Measurements from ENCODE around the gene KANSL1. TPM values are rescaled to one million over a fixed set of nuclear protein-coding genes. Genes with fewer than 3 reads are reported as not detected.

KANSL1 gene
- total and polyA plus RNA-seq, 9 of the 15 experiments (the other 6 are each of a cell fraction or from before 2014, with no cell fraction given), result 3.6 to 55.4 (median 31.8) TPM

DNA sequence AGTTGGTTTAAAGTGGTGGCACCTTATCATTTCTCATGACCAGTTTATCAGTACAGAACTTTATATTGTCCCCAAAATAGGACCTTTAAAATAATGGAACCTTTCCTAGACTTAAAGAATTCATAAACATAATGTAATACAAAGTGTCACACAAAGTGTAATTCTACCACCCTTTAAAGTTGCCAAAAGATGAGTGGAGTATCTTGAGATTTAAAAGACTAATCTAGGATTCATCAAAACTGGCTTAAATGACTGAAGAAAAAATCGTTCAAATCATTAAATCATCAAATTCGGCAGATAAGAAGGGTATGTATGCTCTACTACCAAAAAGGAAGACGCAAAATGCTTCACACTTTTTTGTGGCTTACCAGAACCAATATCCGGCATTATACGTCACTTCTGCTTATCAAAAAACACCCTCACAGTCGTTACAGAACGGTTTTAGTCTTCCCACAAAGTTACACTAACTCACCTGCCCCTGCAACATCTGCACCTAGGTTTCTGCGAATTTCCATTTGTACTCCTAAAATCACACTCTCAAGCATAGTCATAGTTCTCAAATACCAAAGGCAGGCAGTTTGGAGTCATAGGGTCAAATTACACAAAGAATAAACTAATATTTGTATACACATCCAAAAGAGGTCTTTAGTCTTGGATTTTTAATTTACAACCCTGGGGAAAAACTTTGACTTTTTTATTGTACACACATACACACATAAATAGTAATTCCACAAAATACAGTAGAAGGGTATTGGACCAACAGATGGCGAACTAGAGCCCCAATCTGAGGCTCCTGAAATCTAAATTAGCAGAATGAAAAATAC, 1.4 kb upstream of the KANSL1 start:
- DNase-seq (ENCODE audit: extremely low read depth in 1 of 4, low spot score in 3 of 4), result peak; percentile 45 to 75 (median 52)
- H3K9ac ChIP-seq (ENCODE audit: insufficient read depth in 1 of 2, low read depth in 2 of 2, low read length in 2 of 2), result peak overlapping the region in 1 of 2 experiments; percentile 83; a peak in 3 of 4 replicates
- no peaks in the 10 kb centered on the region for H3K9me1 ChIP-seq (ENCODE audit: control insufficient read depth, insufficient read depth, low read length)
- H3K27me3 ChIP-seq (ENCODE audit: control insufficient read depth in 2 of 2, insufficient read depth in 2 of 2, low read length in 2 of 2), result no peaks in the 10 kb centered on the region
- peak; percentile 67 for FAIRE-seq
- peak overlapping the region; percentile 89 for H3K4me2 ChIP-seq (ENCODE audit: insufficient read depth, low read length)
- CTCF ChIA-PET (ENCODE audit: low intra/inter-chr PET ratio), result interaction anchor here (0.8 to 3.4 kb wide), 5 partner anchors 19 to 162 kb away, joined by 3 to 26 read pairs (median 9); no protein-coding TSS in a partner anchor
- peaks cover 81% of the 10 kb centered on the region for H3K79me2 ChIP-seq (ENCODE audit: control insufficient read depth, insufficient read depth, low read length)
- POLR2A ChIA-PET, result no interaction called here
- in situ Hi-C loops (cut with MboI) (loop anchor here (5.0 kb wide), 1 partner anchor 612 kb away; no protein-coding TSS in a partner anchor), intact Hi-C loops (cut with micrococcal nuclease) (loop anchor here (2.0 to 5.0 kb wide), 2 partner anchors 18 to 73 kb away; no protein-coding TSS in a partner anchor)
- H2AFZ ChIP-seq (ENCODE audit: low read depth, low read length), result peak overlapping the region; percentile 81
- H3K27ac ChIP-seq (ENCODE audit: extremely low read depth, low read depth, low read length), result peak overlapping the region; percentile 90
- peak overlapping the region; percentile 85 for H3K4me3 ChIP-seq
- WGBS (ENCODE audit: insufficient coverage, low coverage, missing lambda C conversion rate), result 1% methylated on average over 9 of the region's 9 CpGs
- no peaks in the 10 kb centered on the region for H3K9me3 ChIP-seq (replicated peaks; ENCODE audit: control insufficient read depth, insufficient read depth, low read depth, low read length)
- ATAC-seq, result no peak
- peaks cover 2% of the 10 kb centered on the region; the same call in 1 of the 3 replicates for H3K36me3 ChIP-seq (ENCODE audit: control insufficient read depth, insufficient read depth, low read length)
- peaks cover 11% of the 10 kb centered on the region for H4K20me1 ChIP-seq (replicated peaks; ENCODE audit: control insufficient read depth, insufficient read depth, low read length)
- BruUV-seq (replicated peaks), result TSS peak; percentile 74
- H3K4me1 ChIP-seq (replicated peaks in 1 of 2; ENCODE audit: control insufficient read depth in 2 of 2, insufficient read depth in 2 of 2, low read length in 2 of 2), result peaks cover 9 to 24% of the 10 kb centered on the region in 2 experiments
- 0 out of 2 replicates have a peak, but pooled peaks have one; percentile 35 for TF ChIP-seq L3MBTL2 (IDR thresholded peaks at IDR 0.05)
- TF ChIP-seq ZNF239 (CRISPR knock-in tag; IDR thresholded peaks at IDR 0.05), result no peak
- TF ChIP-seq, protein P1, sequence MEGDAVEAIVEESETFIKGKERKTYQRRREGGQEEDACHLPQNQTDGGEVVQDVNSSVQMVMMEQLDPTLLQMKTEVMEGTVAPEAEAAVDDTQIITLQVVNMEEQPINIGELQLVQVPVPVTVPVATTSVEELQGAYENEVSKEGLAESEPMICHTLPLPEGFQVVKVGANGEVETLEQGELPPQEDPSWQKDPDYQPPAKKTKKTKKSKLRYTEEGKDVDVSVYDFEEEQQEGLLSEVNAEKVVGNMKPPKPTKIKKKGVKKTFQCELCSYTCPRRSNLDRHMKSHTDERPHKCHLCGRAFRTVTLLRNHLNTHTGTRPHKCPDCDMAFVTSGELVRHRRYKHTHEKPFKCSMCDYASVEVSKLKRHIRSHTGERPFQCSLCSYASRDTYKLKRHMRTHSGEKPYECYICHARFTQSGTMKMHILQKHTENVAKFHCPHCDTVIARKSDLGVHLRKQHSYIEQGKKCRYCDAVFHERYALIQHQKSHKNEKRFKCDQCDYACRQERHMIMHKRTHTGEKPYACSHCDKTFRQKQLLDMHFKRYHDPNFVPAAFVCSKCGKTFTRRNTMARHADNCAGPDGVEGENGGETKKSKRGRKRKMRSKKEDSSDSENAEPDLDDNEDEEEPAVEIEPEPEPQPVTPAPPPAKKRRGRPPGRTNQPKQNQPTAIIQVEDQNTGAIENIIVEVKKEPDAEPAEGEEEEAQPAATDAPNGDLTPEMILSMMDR (IDR thresholded peaks at IDR 0.05 in 2 of 3, conservative IDR thresholded peaks at IDR 0.05 in 1 of 3; ENCODE audit: insufficient read depth in 2 of 3, low read depth in 1 of 3, low read length in 3 of 3), result peak; percentile 67 to 87 (median 74)
- TF ChIP-seq MCM7 (IDR thresholded peaks at IDR 0.05), result no peak
- TF ChIP-seq COPS2 (conservative IDR thresholded peaks at IDR 0.05), result no peak
- TF ChIP-seq, protein P2, sequence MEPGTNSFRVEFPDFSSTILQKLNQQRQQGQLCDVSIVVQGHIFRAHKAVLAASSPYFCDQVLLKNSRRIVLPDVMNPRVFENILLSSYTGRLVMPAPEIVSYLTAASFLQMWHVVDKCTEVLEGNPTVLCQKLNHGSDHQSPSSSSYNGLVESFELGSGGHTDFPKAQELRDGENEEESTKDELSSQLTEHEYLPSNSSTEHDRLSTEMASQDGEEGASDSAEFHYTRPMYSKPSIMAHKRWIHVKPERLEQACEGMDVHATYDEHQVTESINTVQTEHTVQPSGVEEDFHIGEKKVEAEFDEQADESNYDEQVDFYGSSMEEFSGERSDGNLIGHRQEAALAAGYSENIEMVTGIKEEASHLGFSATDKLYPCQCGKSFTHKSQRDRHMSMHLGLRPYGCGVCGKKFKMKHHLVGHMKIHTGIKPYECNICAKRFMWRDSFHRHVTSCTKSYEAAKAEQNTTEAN (CRISPR knock-in tag; IDR thresholded peaks at IDR 0.05), result 0 out of 2 replicates have a peak, but pooled peaks have one; percentile 72
- no peak; the same call in 1 of the 2 replicates for TF ChIP-seq MBD2 (IDR thresholded peaks at IDR 0.05; ENCODE audit: borderline replicate concordance, low read depth)
- no peak for TF ChIP-seq ERF (CRISPR knock-in tag; IDR thresholded peaks at IDR 0.05)
- peak; percentile 58 for TF ChIP-seq ZZZ3 (IDR thresholded peaks at IDR 0.05)

Data from K562 (cell line).